SKM-1 treated with dmso at 0.1 percent for 144 hours (cell line): ENCODE measurements around the gene RAB13.

ENCODE experiments used
- DNase-seq: peaks from one replicate; lab custom pipeline; 2025; ENCODE audit not compliant: unreplicated experiment; lab: John Stamatoyannopoulos, UW

The RAB13 gene

DNA sequence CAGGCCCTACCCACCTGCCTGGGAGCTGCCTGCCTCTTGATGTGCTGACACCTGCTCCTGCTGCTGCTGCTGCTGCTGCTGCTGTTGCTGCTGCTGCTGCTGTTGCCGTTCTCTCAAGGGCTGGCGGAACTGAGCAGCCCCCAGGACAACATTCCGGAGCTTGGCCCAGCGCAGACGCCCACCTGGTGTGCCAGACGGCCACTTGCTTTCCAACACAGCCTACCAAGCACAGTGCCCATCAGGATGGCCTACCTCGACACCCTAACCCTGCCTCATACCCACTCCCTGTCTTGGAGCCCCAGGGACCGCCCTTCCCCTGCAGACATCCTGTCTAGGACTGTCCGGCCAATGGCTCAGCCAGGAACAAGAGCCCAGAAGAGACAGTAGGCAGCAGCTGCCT, 51.4 kb downstream of the RAB13 start:
- no peak for DNase-seq

DNA sequence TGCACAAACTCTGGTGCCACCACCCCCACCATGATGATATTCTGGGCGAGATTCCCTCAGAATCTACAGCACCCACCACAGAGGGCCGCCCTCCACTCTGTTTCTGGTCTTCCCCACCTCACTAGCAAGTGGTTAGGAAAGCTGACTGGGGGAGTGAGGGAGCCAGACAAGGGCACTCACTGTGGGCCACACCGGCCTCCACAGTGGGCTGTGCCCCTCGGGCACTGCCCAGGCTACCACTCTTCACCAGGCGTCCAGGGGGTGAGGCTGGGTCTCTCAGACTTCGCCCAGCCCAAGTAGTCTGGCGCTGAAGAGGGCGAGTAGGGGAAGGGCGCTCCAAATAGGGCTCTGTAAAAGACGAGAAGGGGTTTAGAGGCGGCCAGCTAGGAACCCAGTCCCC, 52.2 kb downstream of the RAB13 start:
- no peak for DNase-seq

DNA sequence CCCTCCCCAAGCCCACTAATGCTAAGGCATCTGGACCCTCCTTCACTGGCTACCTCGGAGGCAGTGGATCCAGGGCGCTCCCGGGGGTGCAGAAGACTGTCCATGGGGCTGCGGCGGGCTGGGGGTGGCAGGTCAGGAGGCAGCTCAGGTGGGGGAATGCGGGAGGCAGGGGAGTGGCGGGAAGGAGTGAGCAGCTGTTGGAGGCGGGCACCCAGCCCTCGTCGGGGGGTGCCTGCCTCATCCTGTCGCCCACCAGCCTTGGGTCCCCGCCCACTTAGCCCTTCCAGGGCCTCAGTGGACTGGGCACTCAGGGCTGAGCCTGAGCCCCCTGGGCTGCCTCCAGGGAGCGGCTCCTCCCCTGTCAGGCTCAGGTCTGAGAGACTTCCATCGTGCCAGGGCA, 52.7 kb downstream of the RAB13 start:
- DNase-seq: no peak

DNA sequence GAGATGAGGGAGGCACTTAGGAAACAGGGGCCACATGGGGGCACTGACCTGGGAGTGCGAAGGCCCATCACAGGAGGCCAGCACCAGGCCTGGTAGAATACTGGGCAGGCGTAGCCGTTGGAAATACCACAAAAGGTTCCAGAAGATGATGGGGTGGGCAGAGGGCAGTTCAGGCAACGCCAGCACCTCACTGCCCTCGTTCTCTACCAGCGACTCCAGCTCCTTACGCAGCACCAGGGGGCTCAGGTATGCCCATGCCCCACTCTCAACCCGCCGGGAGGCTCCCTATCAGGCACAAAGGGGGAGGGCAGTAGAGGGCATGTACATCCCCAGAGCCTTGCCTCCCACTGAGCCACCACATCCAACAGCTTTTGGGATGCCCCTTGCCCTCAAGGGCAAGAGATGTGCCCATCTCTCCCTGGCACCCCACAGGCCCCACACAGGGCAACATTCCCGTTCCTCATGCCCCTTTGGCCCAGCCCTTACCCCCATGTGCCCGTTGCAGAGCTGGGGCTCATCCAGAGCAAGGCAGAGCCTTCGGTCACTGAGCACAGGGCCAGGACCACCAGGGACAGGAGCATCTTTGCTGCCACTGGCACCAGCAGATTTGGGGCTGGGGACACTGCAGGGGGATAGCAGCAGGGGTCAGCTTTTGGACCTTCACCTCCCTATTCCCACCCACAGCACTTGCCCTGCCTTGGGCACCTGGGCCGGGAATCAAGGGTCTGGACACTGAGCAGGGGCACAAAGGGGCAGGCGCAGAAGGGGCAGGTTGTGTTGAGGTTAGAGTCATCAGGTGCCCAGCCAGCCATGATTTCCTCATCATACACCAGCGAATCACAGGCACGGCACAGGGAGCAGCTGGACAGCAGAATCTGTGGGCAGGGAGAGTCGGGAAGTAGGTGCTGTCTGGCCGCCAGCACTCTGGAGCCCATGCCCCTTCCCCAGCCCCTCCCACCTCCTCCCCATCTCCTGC, 53.7 kb downstream of the RAB13 start:
- DNase-seq: no peak
